GM19043 (cell line): ENCODE results near the gene NAXE.
"Not testable (repeated sequence)": the region's sequence is repeated elsewhere in the genome, so short reads cannot be mapped to it uniquely, and the experiment has no call there.

Experiments
- ATAC-seq: cut with Tn5 transposase; IDR thresholded peaks from one replicate; pipeline ENCODE4 v1.9.1; 2021; ENCODE audit warnings: low read depth; ENCODE audit not compliant: unreplicated experiment

Gene NAXE

GRCh38 chr1:156592158-156592909 lies 758 bp downstream of the NAXE start:
- ATAC-seq = no peak

- no peak for ATAC-seq
Observed at GRCh38 chr1:156592910-156593660, 1.5 kb downstream of the NAXE start.

DNA sequence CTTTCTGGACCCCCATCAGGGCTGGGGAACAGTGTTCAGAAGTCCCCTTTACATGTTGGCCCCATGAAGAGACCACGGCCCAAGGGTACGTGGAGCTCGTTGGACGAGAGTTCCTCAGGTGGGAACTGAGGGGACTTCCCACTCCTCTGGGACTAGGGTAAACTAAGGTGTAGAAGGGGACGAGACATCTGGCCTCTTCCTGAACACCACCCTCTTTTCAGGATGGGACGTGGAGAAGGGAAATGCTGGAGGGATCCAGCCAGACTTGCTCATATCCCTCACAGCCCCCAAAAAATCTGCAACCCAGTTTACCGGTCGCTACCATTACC lies 2.0 kb downstream of the NAXE start:
- no peak for ATAC-seq

GRCh38 chr1:156594190-156594589 lies 2.6 kb downstream of the NAXE start:
- ATAC-seq = no peak

- ATAC-seq = no peak
Observed at GRCh38 chr1:156595016-156595415, 3.4 kb downstream of the NAXE start.

DNA sequence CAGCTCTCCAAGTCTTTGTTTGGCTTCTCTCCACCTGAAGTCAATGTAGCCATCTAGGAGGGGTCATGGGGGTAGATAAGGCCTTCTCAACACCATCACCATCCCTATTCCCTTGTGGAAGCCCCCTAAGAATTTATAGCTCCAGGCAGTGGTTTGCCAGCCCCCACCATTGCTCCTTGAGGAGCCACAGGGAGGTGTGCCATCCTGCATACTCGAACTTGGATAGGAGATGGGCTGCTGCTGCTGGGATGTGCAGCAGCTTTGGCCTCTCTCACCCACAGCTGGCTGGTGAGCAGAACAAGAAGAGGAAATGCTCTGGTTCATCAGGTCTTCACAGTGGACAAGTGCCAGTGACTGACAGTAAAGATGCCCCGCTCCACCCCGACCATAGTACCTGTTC lies 4.8 kb downstream of the NAXE start:
- ATAC-seq = no peak

DNA sequence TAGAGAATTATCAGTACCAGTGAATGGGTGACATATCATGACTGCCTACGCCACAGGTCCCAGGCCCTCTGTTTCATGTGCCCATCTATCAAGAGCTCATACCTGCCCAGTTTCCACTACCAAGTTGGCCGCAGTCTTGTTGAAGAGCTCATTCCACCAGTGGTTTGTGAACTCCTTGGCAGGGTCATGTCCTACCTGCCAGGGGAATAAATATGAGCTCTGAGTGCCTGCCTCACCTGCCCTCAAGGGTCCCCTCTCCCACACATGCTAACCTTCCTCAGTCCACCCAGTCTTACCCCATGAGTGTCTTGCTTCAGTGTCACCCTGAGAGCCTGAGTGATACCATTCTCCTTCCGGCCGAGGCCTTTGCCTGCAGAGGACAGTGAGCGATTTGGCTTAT lies 6.5 kb downstream of the NAXE start:
- ATAC-seq = no peak

DNA sequence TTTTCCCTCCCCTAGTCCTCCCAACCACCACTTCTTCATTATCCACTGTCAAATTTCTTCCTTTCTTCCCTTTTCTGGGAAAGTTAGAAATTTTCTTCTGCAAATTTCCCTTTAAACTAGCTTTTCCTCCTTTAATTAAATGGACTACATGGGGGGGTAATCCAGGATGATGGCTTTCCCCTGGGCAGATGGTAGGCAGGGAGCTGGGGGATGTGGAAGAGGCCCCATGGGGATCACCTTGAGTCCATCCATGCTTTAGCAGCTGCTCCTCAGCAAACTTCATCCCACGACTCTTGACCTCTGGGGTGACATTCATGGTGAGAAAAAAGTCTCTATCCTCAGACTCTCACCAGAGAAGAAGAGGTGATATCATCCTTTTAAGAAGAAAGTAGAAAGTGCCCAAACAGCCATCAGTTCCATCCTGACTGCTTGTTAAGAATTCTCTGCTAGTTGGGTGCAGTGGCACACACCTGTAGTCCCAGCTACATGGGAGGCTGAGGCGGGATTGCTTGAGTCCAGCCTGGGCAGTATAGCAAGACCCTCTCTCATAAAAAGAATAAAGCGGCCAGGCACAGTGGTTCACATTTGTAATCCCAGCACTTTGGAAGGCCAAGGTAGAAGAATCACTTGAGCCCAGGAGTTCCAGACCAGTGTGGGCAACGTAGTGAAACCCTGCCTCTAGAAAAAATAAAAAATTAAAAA lies 7.3 kb downstream of the NAXE start:
- no peak for ATAC-seq

DNA sequence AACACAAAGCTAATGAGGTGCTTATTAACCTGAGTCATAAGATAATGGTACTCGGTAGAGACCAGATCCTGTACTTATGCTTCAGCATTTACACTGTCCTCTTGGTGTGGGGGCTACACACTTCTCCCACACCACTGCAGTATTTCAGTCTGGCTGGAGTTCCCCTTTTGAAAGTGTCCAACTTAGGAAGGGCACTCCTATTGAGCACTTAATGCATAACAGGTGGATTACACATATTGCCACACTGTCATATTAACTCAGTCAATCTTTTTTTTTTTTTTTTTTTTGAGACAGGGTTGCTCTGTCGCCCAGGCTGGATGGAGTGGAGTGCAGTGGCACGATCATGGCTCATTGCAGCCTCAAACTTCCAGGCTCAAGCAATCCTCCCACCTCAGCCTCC lies 8.2 kb downstream of the NAXE start:
- ATAC-seq = no peak

DNA sequence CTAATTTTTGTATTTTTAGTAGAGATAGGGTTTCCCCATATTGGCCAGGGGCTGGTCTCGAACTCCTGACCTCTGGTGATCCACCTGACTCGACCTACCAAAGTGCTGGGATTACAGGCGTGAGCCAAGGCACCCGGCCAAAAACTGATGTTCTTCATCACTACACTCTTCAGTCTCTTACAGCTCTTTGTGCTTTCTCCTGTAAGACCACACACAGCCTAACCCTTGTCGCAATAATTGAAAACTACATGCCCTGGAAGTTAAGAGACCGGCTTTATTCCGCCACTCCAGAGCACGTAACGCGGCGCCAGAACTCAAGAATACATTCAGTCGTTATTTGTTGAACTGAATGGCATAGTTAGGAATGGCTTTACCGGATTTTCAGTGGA lies 9.2 kb downstream of the NAXE start:
- ATAC-seq = no peak

DNA sequence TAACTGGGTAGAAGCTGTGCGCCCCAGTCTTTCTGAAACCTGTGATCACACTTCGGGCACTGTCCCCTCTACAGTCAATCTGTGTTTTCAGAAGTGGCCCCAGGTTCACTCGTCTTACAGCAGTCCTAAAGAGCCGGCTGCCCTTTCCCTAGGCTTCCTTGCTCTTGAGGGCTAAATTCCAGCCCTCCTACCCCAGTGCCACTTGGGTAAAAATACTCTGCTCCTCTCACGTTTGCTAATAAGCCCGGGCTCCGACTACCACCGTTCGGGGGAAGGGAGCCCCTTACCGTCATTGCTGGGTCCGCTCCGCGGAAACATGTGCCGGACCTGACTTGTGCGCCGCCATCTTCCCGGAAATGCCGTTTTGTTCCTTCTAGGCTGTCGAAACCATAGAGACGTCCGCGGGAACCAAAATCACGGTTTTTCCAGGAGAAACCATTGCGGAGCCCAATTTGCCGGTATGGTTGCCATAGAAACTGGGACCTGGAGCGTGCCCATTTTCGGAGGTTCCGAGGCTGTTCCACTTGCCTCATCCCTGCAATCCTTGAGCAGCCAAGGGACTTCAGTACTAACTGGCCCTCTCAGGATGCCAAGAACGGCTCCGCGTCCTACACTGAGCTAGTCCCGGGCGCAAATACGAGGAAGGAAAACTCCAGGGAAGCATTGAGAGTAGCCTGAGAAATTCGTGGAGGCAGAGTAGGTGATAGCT lies 9.7 kb downstream of the NAXE start, which contains the start of gene GPATCH4:
Gene GPATCH4 (minus strand): TSS at position 358 of the 709 bp plus-strand sequence.
- no peak for ATAC-seq

GRCh38 chr1:156601892-156602291 lies 10.3 kb downstream of the NAXE start:
- ATAC-seq = no peak

GRCh38 chr1:156602557-156602993 lies 11.0 kb downstream of the NAXE start:
- no peak for ATAC-seq

- ATAC-seq = not testable (repeated sequence)
Observed at GRCh38 chr1:156607344-156607743, 15.8 kb downstream of the NAXE start.

- peak; percentile 55 for ATAC-seq
Observed at GRCh38 chr1:156608036-156608674, 16.6 kb downstream of the NAXE start.

- no peak for ATAC-seq
Observed at GRCh38 chr1:156608981-156609380, 17.4 kb downstream of the NAXE start.

DNA sequence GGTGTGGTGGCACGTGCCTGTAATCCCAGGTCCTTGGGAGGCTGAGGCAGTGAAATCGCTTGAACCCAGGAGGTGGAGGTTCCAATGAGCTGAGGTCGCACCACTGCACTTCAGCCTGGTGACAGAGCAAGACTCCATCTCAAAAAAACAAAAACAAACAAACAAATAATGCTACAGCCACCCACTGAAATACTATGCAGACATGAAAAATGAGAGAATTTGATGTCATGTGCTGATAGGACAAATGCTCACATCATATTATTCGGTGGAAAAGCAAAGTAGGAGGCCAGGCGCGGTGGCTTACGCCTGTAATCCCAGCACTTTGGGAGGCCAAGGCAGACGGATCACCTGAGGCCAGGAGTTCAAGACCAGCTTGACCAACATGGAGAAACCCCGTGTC lies 18.5 kb downstream of the NAXE start:
- ATAC-seq = not testable (repeated sequence)

DNA sequence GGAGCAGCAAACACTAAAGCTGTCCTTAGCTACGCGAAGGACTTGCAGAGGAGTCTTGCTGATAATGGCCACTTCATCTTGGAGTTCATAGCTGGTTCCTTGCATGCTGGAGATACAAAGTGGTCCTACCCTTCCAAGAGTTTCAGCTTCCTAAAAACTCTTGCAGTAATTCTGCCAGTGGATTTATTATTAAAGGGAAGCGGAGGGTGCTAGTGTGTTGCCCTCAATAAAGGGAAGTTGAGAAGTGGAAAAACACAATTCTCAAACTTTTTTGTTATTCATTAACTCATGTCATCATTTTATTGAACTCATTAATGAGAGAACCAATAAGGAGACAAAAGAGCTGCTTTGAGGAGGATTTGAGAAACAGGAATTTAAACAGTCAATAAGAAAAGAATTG lies 21.1 kb downstream of the NAXE start:
- ATAC-seq = no peak

- ATAC-seq = no peak
Observed at GRCh38 chr1:156615946-156616345, 24.4 kb downstream of the NAXE start.

GRCh38 chr1:156616463-156616862 lies 24.9 kb downstream of the NAXE start:
- ATAC-seq = no peak
